ENCODE measurements around the gene AGRP. TPM values are rescaled to one million over a fixed set of nuclear protein-coding genes. Genes with fewer than 3 reads are reported as not detected.

The AGRP gene
- total and polyA plus RNA-seq, 7 donors, result not detected

DNA sequence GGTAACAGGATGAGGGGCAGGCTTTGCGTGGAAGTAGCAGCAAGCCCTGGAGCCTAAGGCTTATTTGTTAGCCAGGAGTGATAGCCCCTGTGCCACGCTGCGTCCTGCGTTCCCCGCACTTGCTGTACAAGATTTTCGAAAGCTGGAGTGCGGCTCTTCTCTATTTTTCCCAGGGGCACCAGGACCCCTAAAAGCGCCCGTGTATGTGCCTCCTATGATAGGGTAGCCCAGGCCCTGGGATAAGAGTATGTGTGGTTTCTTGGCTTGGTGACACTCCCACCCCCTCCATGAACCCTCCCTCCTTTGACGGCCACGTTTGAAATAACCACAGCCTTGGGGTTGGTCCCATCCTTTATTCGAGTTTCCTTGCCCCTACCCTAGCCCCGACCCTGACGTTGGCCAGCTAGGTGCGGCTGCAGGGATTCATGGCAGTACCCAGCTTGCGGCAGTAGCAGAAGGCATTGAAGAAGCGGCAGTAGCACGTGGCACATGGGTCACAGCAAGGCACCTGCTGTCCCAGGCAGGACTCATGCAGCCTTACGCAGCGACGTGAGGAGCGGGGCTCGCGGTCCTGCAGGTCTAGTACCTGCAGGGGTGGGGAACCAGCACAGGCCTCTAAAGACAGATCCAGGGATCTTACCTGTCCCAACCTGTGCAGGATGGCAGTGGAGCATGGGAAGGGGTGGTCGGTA lies 968 bp downstream of the AGRP start:
- intact Hi-C loops (cut with DNase I), result loop anchor here (5.0 kb wide), 2 partner anchors 40 to 185 kb away; partner anchors contain the start of genes C16orf86 and ENKD1

GRCh38 chr16:67481561-67482232 lies 1.6 kb downstream of the AGRP start:
- DNase-seq, result peak; percentile 86
- 12 to 23% methylated on average over 17 of the region's 17 CpGs for WGBS, 2 donors
- intact Hi-C loops (cut with DNase I), result loop anchor here (5.0 kb wide), 2 partner anchors 41 to 186 kb away; partner anchors contain the start of genes C16orf86 and ENKD1

More for the DNA sequence above, 968 bp downstream of the AGRP start:
- Histone ChIP-seq H3K4me1 (peaks cover 0 to 45% (median 40%) of the 10 kb centered on the region in 4 donors), H3K9me3 (no peaks in the 10 kb centered on the region), H3K27me3 (no peaks in the 10 kb centered on the region), H3K36me3 (peaks cover 0 to 8% (median 0%) of the 10 kb centered on the region in 4 donors), H3K4me3 (peak overlapping the region; percentile 35 to 97 (median 90)), H3K27ac (peak overlapping the region; percentile 80 to 98 (median 94))
- TF ChIP-seq POLR2AphosphoS5 (IDR thresholded peaks at IDR 0.05) (no peak), EP300 (IDR thresholded peaks at IDR 0.05) (no peak)
- DNase-seq, result no peak
- WGBS, 2 donors, result 76 to 84% methylated on average over 25 of the region's 25 CpGs

DNA sequence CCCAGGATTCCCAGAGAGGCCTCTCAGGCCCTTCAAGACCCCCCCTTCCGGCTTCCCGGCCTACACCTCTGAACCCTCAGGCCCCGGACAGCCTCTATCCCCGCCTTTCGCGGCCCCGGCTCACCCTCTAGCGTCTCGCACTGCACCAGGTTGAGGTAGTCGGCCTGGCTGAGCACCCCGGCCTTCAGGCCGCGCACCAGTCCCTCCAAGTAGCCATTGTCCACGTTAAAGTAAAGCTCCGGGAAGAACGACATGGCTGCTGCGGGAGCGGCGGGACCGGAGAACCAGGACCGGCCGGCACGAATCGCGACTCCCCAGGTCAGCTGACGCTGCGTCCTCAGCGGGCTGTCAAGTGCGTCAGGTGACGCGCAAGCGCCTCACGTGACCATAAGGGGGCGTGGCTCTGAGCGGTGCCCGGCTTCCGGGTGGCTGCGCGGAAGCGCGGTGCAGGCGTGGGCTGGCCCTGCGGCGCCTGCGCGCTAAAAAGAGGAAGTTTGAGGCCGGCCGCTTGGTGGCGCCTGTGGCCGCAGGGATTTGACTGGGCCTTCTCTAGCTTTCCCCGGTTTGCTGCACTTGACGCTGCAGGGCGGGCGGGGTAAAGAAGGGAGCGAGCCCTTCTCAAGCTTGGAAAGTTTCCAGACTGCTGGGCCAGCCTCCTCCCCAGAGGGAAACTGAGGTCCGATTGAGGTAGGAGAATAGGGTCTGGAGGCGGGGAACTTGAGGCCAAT lies 2.4 kb downstream of the AGRP start, which contains the start of gene ATP6V0D1:
TSS of gene ATP6V0D1 (minus strand) at position 325 of the 728 bp plus-strand sequence. CDS start at position 254, 71 bp downstream.
- Histone ChIP-seq H3K9me3 (no peaks in the 10 kb centered on the region), H3K4me3 (peak within 1 kb of the TSS; percentile 82 to 97 (median 94)), H3K27ac (peak within 1 kb of the TSS; percentile 87 to 98 (median 94)), H3K27me3 (no peaks in the 10 kb centered on the region), H3K4me1 (peaks cover 0 to 52% (median 47%) of the 10 kb centered on the region in 4 donors), H3K36me3 (peaks cover 0 to 8% (median 0%) of the 10 kb centered on the region in 4 donors)
- TF ChIP-seq EP300 (IDR thresholded peaks at IDR 0.05) (peak in 1 of 4 donors; percentile 80), POLR2A (IDR thresholded peaks at IDR 0.05) (peak; percentile 57 to 77), POLR2AphosphoS5 (IDR thresholded peaks at IDR 0.05) (peak; percentile 91 to 98 (median 95)), CTCF (IDR thresholded peaks at IDR 0.05) (peak; percentile 80 to 89 (median 86))
- peak; percentile 99 for DNase-seq
- 0% methylated on average over 57 of the region's 57 CpGs for WGBS, 2 donors
- intact Hi-C loops (cut with DNase I), result loop anchor here (5.0 kb wide), 2 partner anchors 41 to 186 kb away; partner anchors contain the start of genes C16orf86 and ENKD1

More at GRCh38 chr16:67481561-67482232, 1.6 kb downstream of the AGRP start:
- H3K4me1 ChIP-seq, result peaks cover 0 to 45% (median 40%) of the 10 kb centered on the region in 4 donors
- H3K36me3 ChIP-seq, result peaks cover 0 to 8% (median 0%) of the 10 kb centered on the region in 4 donors
- H3K27ac ChIP-seq, result peak overlapping the region; percentile 80 to 98 (median 94)
- H3K4me3 ChIP-seq, result peak overlapping the region; percentile 35 to 97 (median 90)
- TF ChIP-seq POLR2A (IDR thresholded peaks at IDR 0.05) (no peak), POLR2AphosphoS5 (IDR thresholded peaks at IDR 0.05) (no peak), CTCF (IDR thresholded peaks at IDR 0.05) (no peak), EP300 (IDR thresholded peaks at IDR 0.05) (no peak)
- H3K27me3 ChIP-seq, result no peaks in the 10 kb centered on the region
- H3K9me3 ChIP-seq, result no peaks in the 10 kb centered on the region

DNA sequence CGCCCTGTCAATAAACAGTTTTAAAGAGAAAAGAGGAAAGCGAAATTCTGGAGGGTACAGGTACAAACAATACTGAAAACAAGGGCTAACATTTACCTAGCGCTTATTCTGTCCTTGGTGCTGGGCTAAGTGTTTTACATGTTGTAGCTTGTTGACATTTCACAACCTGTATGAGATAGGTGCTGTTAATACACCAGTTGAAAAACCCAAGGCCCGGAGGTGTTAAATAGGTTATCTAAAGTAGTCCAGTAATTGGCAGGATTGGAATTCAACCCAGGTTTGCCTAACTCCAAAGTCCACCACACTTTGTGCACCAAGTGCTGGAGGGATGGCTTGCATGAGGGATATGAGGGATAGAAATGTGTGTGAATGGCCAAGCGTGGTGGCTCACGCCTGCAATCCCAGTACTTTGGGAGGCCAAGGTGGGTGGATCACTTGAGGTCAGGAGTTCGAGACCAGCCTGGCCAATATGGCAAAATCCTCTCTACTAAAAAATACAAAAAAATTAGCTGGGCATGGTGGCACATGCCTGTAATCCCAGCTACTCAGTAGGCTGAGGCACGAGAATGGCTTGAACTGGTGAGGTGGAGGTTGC lies 5.3 kb downstream of the AGRP start:
- TF ChIP-seq CTCF (IDR thresholded peaks at IDR 0.05) (no peak), POLR2AphosphoS5 (IDR thresholded peaks at IDR 0.05) (no peak), EP300 (IDR thresholded peaks at IDR 0.05) (no peak), POLR2A (IDR thresholded peaks at IDR 0.05) (no peak)
- no peak for DNase-seq
- Histone ChIP-seq H3K9me3 (no peaks in the 10 kb centered on the region), H3K27ac (no peak overlapping the region), H3K36me3 (no peaks in the 10 kb centered on the region), H3K4me1 (peaks cover 0 to 59% (median 56%) of the 10 kb centered on the region in 4 donors), H3K4me3 (no peak overlapping the region), H3K27me3 (no peaks in the 10 kb centered on the region)
- intact Hi-C loops (cut with DNase I), result no loop called here
- 90 to 93% methylated on average over 8 of the region's 8 CpGs for WGBS, 2 donors

Measured in sigmoid colon (tissue), 7 donors.